ENCODE measurements around the gene VPS4A. TPM values are rescaled to one million over a fixed set of nuclear protein-coding genes. Genes with fewer than 3 reads are reported as not detected.
A peak's percentile ranks its signal among the peaks of the same experiment; 100 is the strongest.

Gene VPS4A
- polyA plus RNA-seq, 1 of the 3 experiments (the other 2 are of a cell fraction), result 20.8 TPM

DNA sequence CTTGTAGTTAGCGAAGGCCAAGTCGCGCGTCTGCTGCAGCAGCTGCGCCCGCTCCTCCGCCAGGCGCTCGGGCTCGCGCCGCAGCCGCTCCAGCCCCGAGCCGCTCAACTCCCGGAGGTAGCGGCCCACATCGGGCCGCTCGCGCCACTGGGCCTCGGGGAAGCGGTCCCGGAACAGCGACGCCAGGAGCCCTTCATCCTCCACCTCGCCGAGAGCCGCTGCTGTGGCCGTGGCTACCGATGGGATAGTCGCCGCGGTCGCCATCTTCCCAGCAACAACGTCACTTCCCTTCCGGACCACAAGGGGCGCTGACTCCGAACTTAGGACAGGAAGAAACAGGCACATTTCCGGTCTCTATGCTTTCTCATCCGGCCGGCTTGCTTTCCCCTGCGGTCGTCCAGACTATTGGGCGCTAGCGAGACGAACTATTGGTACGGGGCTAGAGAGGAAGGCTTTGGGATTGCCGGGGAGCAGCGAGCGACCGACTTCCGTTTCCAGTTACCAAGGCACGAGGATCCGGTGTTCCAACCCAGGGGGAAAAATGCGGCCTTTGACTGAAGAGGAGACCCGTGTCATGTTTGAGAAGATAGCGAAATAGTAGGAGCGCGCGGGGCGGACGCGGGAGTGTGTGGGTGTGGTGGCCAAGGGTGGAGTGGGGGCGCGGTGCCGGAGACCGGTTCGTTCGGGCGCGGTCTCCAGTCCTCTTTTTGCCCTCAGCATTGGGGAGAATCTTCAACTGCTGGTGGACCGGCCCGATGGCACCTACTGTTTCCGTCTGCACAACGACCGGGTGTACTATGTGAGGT lies 28.3 kb downstream of the VPS4A start, which contains the start of the genes COG8 and NIP7 (continued):
- TF ChIP-seq, protein P1, sequence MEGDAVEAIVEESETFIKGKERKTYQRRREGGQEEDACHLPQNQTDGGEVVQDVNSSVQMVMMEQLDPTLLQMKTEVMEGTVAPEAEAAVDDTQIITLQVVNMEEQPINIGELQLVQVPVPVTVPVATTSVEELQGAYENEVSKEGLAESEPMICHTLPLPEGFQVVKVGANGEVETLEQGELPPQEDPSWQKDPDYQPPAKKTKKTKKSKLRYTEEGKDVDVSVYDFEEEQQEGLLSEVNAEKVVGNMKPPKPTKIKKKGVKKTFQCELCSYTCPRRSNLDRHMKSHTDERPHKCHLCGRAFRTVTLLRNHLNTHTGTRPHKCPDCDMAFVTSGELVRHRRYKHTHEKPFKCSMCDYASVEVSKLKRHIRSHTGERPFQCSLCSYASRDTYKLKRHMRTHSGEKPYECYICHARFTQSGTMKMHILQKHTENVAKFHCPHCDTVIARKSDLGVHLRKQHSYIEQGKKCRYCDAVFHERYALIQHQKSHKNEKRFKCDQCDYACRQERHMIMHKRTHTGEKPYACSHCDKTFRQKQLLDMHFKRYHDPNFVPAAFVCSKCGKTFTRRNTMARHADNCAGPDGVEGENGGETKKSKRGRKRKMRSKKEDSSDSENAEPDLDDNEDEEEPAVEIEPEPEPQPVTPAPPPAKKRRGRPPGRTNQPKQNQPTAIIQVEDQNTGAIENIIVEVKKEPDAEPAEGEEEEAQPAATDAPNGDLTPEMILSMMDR (IDR thresholded peaks at IDR 0.05), result peak; percentile 67
- TF ChIP-seq MXI1 (IDR thresholded peaks at IDR 0.05; ENCODE audit: low read depth, low read length), result peak; percentile 95

DNA sequence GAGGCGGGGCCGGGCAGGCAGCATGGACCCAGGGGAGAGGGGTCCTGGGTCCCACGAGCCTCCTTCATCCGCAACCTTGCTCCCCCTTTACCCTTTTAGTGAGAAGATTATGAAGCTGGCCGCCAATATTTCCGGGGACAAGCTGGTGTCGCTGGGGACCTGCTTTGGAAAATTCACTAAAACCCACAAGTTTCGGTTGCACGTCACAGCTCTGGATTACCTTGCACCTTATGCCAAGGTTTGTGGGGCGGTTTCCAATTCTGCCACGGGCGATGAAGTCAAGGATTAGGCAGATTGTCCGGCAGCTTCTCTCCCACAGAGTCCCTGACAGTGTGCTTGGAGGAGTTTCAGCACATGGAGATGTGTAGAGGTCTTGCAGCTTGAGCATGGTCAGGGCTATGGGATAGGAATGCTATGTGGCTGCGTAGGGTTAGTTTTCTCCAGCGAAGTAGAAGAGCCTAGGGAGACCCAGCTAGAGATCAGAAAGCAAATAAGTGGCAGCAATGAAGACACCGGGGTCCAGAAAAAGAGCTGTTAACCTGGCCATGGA lies 29.0 kb downstream of the VPS4A start:
- ChIA-PET POLR2A (interaction anchor here (1.1 to 3.3 kb wide), 3 partner anchors 11 to 14 kb away, joined by 3 to 24 read pairs (median 4); partner anchors contain the start of gene PDF), CTCF (interaction anchor here (0.8 to 1.3 kb wide), 4 partner anchors 11 to 36 kb away, joined by 3 to 6 read pairs (median 3); partner anchors contain the start of gene TMED6)
- H3K4me3 ChIP-seq (ENCODE audit: low read depth in 2 of 2, low read length in 1 of 2), result peak overlapping the region; percentile 76 to 99
- H3K27me3 ChIP-seq (ENCODE audit: insufficient read depth), result no peaks in the 10 kb centered on the region
- peak overlapping the region; percentile 85 to 89 for H3K27ac ChIP-seq (ENCODE audit: low read depth in 2 of 2, low read length in 1 of 2)
- peak overlapping the region; percentile 89 for H3K9ac ChIP-seq
- no peaks in the 10 kb centered on the region for H3K9me3 ChIP-seq
- WGBS (ENCODE audit: low lambda C conversion rate), result 2% methylated on average over 12 of the region's 16 CpGs
- H3K4me2 ChIP-seq, result peak overlapping the region; percentile 99
- no peak for DNase-seq
- no peaks in the 10 kb centered on the region for H4K20me1 ChIP-seq (ENCODE audit: insufficient read depth)
- peaks cover 33 to 52% of the 10 kb centered on the region in 2 experiments for H3K36me3 ChIP-seq (replicated peaks in 1 of 2; ENCODE audit: control insufficient read depth in 1 of 2, insufficient read depth in 2 of 2, low read length in 1 of 2)
- H3K4me1 ChIP-seq (ENCODE audit: control insufficient read depth in 1 of 2, insufficient read depth in 2 of 2, low read depth in 1 of 2, low read length in 1 of 2), result peaks cover 15 to 20% of the 10 kb centered on the region in 2 experiments; a peak in 3 of 4 replicates
- no peaks in the 10 kb centered on the region for H3K9me2 ChIP-seq
- H2AFZ ChIP-seq (ENCODE audit: low read depth), result peak overlapping the region; percentile 72
- H3F3A ChIP-seq (replicated peaks; ENCODE audit: insufficient read depth), result peaks cover 7% of the 10 kb centered on the region
- TF ChIP-seq RCOR1 (IDR thresholded peaks at IDR 0.05; ENCODE audit: low read length), result no peak
- peak; percentile 27; the same call in 1 of the 2 replicates for TF ChIP-seq MXI1 (IDR thresholded peaks at IDR 0.05; ENCODE audit: low read depth, low read length)
- peaks cover 77% of the 10 kb centered on the region for H3K79me2 ChIP-seq (ENCODE audit: insufficient read depth)

DNA sequence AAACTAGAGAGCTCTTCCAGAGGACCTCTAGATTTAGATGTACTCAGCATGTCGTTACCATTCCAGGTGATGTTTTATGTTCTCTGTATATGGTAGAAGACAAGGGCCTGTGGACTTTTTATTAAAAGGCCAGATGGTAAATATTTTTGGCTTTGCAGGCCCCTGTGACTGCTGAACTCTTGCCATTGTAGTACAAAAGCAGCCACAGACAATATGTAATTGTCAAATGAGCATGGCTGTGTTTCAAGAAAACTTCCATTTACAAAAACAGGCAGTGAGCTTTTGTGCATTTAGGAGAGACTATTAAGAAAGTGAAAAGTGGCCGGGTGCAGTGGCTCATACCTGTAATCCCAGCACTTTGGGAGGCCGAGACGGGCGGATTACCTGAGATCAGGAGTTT lies 33.0 kb downstream of the VPS4A start:
- POLR2A ChIA-PET, result interaction anchor here (1.0 kb wide), 1 partner anchor 9 kb away, joined by 3 read pairs; no protein-coding TSS in a partner anchor
- peaks cover 43% of the 10 kb centered on the region for H3K79me2 ChIP-seq (ENCODE audit: insufficient read depth)
- no peaks in the 10 kb centered on the region for H3K27me3 ChIP-seq (ENCODE audit: insufficient read depth)
- WGBS (ENCODE audit: low lambda C conversion rate), result 96% methylated on average over 5 of the region's 5 CpGs
- H3K36me3 ChIP-seq (replicated peaks in 1 of 2; ENCODE audit: control insufficient read depth in 1 of 2, insufficient read depth in 2 of 2, low read length in 1 of 2), result peaks cover 22 to 40% of the 10 kb centered on the region in 2 experiments
- H3K27ac ChIP-seq (ENCODE audit: low read depth in 2 of 2, low read length in 1 of 2), result no peak overlapping the region
- no peak overlapping the region for H2AFZ ChIP-seq (ENCODE audit: low read depth)
- DNase-seq, result no peak
- no peak overlapping the region for H3K9ac ChIP-seq
- CTCF ChIA-PET, result no interaction called here
- no peaks in the 10 kb centered on the region for H3K9me2 ChIP-seq
- H3K4me1 ChIP-seq (ENCODE audit: control insufficient read depth in 1 of 2, insufficient read depth in 2 of 2, low read depth in 1 of 2, low read length in 1 of 2), result peaks cover 10 to 11% of the 10 kb centered on the region in 2 experiments; a peak in 3 of 4 replicates
- H4K20me1 ChIP-seq (ENCODE audit: insufficient read depth), result no peaks in the 10 kb centered on the region
- peaks cover 14% of the 10 kb centered on the region for H3F3A ChIP-seq (replicated peaks; ENCODE audit: insufficient read depth)
- no peaks in the 10 kb centered on the region for H3K9me3 ChIP-seq
- no peak overlapping the region for H3K4me2 ChIP-seq
- H3K4me3 ChIP-seq (ENCODE audit: low read depth in 2 of 2, low read length in 1 of 2), result no peak overlapping the region
- TF ChIP-seq, protein P2, sequence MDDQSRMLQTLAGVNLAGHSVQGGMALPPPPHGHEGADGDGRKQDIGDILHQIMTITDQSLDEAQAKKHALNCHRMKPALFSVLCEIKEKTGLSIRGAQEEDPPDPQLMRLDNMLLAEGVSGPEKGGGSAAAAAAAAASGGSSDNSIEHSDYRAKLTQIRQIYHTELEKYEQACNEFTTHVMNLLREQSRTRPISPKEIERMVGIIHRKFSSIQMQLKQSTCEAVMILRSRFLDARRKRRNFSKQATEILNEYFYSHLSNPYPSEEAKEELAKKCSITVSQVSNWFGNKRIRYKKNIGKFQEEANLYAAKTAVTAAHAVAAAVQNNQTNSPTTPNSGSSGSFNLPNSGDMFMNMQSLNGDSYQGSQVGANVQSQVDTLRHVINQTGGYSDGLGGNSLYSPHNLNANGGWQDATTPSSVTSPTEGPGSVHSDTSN (IDR thresholded peaks at IDR 0.05), result no peak
- no peak for TF ChIP-seq MEF2A (IDR thresholded peaks at IDR 0.05; ENCODE audit: borderline replicate concordance, low read depth)
- no peak for TF ChIP-seq MXI1 (IDR thresholded peaks at IDR 0.05; ENCODE audit: low read depth, low read length)
- TF ChIP-seq, protein P1 (IDR thresholded peaks at IDR 0.05), result no peak
- TF ChIP-seq TAF1 (IDR thresholded peaks at IDR 0.05; ENCODE audit: borderline replicate concordance, low read depth, low read length), result no peak
- TF ChIP-seq, protein P3, sequence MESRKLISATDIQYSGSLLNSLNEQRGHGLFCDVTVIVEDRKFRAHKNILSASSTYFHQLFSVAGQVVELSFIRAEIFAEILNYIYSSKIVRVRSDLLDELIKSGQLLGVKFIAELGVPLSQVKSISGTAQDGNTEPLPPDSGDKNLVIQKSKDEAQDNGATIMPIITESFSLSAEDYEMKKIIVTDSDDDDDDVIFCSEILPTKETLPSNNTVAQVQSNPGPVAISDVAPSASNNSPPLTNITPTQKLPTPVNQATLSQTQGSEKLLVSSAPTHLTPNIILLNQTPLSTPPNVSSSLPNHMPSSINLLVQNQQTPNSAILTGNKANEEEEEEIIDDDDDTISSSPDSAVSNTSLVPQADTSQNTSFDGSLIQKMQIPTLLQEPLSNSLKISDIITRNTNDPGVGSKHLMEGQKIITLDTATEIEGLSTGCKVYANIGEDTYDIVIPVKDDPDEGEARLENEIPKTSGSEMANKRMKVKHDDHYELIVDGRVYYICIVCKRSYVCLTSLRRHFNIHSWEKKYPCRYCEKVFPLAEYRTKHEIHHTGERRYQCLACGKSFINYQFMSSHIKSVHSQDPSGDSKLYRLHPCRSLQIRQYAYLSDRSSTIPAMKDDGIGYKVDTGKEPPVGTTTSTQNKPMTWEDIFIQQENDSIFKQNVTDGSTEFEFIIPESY (IDR thresholded peaks at IDR 0.05; ENCODE audit: borderline replicate concordance, low read depth), result no peak
- TF ChIP-seq GABPA (IDR thresholded peaks at IDR 0.05; ENCODE audit: low read depth), result no peak
- TF ChIP-seq SIN3A (IDR thresholded peaks at IDR 0.05; ENCODE audit: borderline replicate concordance, low read depth, low read length), result no peak
- no peak for TF ChIP-seq ELF1 (IDR thresholded peaks at IDR 0.05)
- no peak for TF ChIP-seq YY1 (IDR thresholded peaks at IDR 0.05; ENCODE audit: low read depth)
- TF ChIP-seq, protein P4, sequence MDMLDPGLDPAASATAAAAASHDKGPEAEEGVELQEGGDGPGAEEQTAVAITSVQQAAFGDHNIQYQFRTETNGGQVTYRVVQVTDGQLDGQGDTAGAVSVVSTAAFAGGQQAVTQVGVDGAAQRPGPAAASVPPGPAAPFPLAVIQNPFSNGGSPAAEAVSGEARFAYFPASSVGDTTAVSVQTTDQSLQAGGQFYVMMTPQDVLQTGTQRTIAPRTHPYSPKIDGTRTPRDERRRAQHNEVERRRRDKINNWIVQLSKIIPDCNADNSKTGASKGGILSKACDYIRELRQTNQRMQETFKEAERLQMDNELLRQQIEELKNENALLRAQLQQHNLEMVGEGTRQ (IDR thresholded peaks at IDR 0.05; ENCODE audit: borderline replicate concordance, low read depth, low read length), result no peak
- no peak for TF ChIP-seq TCF12 (IDR thresholded peaks at IDR 0.05)
